Fibroblast of villous mesenchyme (primary cell): Measurements from ENCODE around the gene BEGAIN. TPM values are rescaled to one million over a fixed set of nuclear protein-coding genes. Genes with fewer than 3 reads are reported as not detected.

ENCODE experiments used
- DNase-seq: peaks from one replicate; pipeline ENCODE4 v3.0.0-alpha.2; 2010; ENCODE audit warnings: low read depth
- H3K4me3 ChIP-seq: 2 replicates; pipeline ENCODE4 v1.5.1; 2011; ENCODE audit warnings: low read depth, mild to moderate bottlenecking, low read length
- CTCF ChIP-seq: IDR thresholded peaks from 2 replicates; pipeline ENCODE4 v1.5.1; 2012; ENCODE audit warnings: low read depth, mild to moderate bottlenecking, low read length; ENCODE audit not compliant: insufficient read depth
- total RNA-seq: library from RNA; depleted of rRNA; stranded (reverse); fragments of >200 nt; gene quantifications from 2 replicates; pipeline ENCODE4 v1.2.3, GENCODE V29; 2012

The BEGAIN gene
- total RNA-seq, 1 donor: not detected

DNA sequence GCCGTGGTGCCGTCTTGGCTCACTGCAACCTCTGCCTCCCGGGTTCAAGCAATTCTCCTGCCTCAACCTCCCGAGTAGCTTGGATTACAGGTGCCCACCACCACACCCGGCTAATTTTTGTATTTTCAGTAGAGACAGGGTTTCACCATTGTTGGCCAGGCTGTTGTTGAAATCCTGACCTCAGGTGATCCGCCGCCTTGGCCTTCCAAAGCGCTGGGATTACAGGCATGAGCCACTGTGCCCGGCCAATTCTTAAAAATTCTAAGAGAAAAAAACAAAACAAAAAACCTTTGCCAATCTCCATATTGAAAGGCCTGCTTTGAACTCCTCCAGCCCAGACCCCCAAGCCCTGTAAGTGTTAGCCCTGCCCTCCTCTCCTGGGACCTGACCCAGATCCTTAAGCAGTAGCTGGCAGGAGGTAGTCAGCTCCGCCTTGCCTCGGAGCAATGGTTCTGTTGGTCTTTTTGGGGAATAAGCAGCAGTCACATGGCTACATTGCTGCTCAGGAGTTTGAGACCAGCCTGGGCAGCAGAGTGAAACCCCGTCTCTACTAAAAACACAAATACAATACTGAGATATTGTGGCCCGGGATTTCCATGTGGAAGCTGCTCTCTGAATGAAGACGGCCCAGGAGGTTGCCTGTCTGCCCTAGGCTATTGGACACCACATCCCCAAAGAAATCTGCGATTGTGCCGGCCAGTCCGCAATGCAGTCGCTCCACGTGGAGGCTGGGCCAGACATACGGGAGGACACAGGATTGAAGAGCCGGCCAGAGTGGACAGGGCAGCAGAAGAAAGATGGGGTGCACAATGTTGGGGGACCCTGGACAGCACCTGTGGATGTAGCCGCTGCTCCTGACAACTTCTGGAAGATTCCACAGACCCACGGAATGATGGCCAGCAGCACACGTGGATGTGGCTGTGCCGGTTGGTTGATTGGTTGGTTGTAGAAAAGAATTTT, 28.8 kb upstream of the BEGAIN start:
- H3K4me3 ChIP-seq: no peak overlapping the region
- no peak for TF ChIP-seq CTCF
- no peak for DNase-seq

- no peak for TF ChIP-seq CTCF
- no peak for DNase-seq
- H3K4me3 ChIP-seq: no peak overlapping the region
Observed at GRCh38 chr14:100614803-100615202, 27.6 kb upstream of the BEGAIN start.

DNA sequence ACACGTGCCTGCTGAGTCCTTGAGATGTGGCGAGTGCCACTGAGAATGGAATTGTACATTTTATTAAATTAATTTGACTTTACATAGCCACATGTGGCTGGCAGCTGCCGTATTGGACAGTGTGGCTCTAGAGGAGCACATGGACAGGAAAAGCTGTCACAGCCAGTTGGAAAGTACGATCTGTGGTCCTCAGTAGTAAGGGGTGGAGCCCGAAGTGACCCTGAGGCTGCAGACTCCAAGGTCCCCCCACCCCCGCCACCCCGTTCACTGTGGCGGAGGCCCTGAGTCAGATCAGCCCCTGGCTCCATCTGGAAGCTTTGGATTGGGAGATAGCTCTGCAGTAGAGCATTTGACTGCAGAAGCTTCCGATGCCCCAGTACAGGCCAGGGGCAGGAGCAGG, 25.8 kb upstream of the BEGAIN start:
- H3K4me3 ChIP-seq: no peak overlapping the region
- no peak for TF ChIP-seq CTCF
- DNase-seq: no peak

DNA sequence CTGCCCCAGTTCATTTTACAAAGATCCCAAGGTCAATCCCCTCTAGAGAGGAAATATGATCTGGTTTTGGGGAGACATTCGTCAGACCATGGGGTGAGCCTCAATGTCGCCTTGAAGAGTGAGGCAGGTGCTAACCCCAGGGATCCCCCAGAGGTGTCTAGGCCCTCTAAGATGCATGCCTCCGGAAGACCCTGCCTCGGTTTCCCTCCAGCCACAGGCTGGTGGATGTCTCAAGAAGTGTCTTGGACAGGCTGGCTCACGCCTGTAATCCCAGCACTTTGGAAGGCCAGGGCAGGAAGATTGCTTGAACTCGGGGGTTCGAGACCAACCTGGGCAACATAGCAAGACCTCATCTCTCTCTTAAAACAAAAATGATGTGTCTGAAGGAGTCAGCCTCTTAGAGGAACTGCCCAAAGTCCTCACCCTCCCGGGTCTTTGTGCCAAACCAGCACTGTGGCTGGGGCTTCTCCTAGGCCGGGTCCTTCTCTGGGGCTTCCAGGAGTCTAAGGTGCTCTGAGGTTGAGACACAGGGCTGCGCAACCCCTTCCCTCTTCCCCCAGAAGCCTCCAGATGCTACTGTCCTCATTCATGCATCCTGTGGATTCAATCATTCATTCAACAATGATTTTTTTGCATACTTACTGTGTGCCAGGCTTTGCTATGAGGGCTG, 24.7 kb upstream of the BEGAIN start:
- no peak overlapping the region for H3K4me3 ChIP-seq
- no peak for DNase-seq
- TF ChIP-seq CTCF: no peak

GRCh38 chr14:100610511-100611217, 23.4 kb upstream of the BEGAIN start:
- no peak overlapping the region for H3K4me3 ChIP-seq
- DNase-seq: no peak
- no peak for TF ChIP-seq CTCF

- no peak overlapping the region for H3K4me3 ChIP-seq
- TF ChIP-seq CTCF: no peak
- no peak for DNase-seq
Observed at GRCh38 chr14:100609941-100610391, 22.7 kb upstream of the BEGAIN start.
